PFSK-1 (cell line): ENCODE results near the gene ZNF664.

Experiments
- FOXP2 ChIP-seq: optimal IDR thresholded peaks from 2 replicates; pipeline ENCODE3; 2011; ENCODE audit warnings: borderline replicate concordance, control low read depth, inconsistent platforms; ENCODE audit not compliant: insufficient read depth; ENCODE audit errors: extremely low read length, extremely low read depth
- POLR2AphosphoS5 ChIP-seq: IDR thresholded peaks from 2 replicates; pipeline ENCODE4 v1.6.1; 2012; ENCODE audit warnings: low read depth, mild to moderate bottlenecking, control low read depth, low read length, moderate library complexity
- SIN3A ChIP-seq: IDR thresholded peaks from 2 replicates; pipeline ENCODE4 v1.6.1; 2012; ENCODE audit warnings: mild to moderate bottlenecking, low read length, moderate library complexity, borderline replicate concordance; ENCODE audit not compliant: insufficient read depth
- TAF1 ChIP-seq: IDR thresholded peaks from 2 replicates; pipeline ENCODE4 v1.6.1; 2012; ENCODE audit warnings: low read length, control low read depth, borderline replicate concordance; ENCODE audit not compliant: insufficient read depth
- TF ChIP-seq, protein P1 (sequence below), 2 experiments: IDR thresholded peaks; 2 replicates each; pipeline versions ENCODE4 v1.6.1 to v1.8.0; 2011 to 2012; ENCODE audit warnings: low read depth in 2 of 2, low read length in 2 of 2, control low read depth in 1 of 2, inconsistent platforms in 1 of 2, mild to moderate bottlenecking in 1 of 2, moderate library complexity in 1 of 2; ENCODE audit not compliant: insufficient read depth in 1 of 2

Gene ZNF664

DNA sequence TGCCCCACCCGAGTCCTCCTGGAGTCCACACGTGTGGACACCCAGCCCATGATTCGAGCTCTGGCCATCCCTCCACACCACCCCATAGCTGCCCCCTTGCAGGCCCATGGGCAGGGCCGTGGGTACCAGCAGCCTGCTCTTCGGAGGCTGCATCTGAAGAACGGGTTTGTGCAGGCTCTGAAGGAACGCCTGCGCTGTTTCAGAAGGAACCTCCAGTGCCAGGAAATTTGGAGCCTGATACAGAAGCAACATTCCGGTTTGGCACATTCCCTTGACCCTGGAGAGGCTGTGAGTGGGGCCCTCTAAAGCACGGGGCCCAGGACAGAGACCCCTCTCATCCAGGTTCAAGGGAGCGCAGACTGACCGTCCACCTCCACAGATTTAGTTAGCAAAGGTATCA, 57.0 kb downstream of the ZNF664 start:
- TF ChIP-seq, protein P1, sequence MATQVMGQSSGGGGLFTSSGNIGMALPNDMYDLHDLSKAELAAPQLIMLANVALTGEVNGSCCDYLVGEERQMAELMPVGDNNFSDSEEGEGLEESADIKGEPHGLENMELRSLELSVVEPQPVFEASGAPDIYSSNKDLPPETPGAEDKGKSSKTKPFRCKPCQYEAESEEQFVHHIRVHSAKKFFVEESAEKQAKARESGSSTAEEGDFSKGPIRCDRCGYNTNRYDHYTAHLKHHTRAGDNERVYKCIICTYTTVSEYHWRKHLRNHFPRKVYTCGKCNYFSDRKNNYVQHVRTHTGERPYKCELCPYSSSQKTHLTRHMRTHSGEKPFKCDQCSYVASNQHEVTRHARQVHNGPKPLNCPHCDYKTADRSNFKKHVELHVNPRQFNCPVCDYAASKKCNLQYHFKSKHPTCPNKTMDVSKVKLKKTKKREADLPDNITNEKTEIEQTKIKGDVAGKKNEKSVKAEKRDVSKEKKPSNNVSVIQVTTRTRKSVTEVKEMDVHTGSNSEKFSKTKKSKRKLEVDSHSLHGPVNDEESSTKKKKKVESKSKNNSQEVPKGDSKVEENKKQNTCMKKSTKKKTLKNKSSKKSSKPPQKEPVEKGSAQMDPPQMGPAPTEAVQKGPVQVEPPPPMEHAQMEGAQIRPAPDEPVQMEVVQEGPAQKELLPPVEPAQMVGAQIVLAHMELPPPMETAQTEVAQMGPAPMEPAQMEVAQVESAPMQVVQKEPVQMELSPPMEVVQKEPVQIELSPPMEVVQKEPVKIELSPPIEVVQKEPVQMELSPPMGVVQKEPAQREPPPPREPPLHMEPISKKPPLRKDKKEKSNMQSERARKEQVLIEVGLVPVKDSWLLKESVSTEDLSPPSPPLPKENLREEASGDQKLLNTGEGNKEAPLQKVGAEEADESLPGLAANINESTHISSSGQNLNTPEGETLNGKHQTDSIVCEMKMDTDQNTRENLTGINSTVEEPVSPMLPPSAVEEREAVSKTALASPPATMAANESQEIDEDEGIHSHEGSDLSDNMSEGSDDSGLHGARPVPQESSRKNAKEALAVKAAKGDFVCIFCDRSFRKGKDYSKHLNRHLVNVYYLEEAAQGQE (IDR thresholded peaks at IDR 0.05; ENCODE audit: insufficient read depth in 1 of 2, low read depth in 2 of 2, low read length in 2 of 2) = no peak
- no peak for TF ChIP-seq SIN3A

DNA sequence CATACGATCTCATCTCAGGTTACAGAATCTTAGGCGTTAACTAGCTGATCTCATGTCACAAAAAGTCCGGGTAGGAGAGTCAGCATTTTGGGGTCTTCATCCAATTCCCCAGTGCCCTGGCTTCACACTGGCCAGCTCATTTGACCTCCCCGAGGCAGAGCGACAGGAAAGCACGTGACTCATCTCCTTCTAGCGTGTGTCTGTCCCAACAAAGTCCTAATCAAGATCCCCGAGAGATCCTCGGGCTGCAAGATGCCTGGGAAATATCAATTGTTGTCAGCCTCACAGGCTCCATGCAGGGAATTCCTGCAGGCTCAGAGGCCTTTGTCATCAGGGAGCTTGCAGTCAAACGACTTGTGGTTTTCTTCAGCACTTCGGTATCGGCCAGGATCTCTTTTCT, 57.5 kb downstream of the ZNF664 start:
- TF ChIP-seq TAF1 = no peak
- TF ChIP-seq SIN3A = no peak
- TF ChIP-seq FOXP2 = no peak

DNA sequence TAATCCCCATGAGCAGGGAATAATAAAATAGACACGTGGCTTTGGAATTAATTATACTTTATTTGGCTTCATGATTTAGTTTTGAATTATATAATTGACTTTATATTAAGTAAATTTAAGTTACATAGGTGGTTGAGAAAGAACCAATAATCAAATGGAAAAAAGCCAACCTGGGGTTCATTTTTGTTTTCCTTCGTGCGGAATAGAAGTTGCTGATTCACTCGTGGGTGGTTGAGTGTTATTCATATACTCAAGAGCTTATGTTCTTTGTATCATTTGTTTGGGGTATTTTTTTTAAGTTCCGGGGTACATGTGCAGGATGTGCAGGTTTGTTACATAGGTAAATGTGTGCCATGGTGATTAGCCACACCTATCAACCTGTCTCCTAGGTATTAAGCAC, 58.0 kb downstream of the ZNF664 start:
- TF ChIP-seq TAF1 = no peak
- TF ChIP-seq FOXP2 = no peak
- TF ChIP-seq POLR2AphosphoS5 = no peak
- TF ChIP-seq SIN3A = no peak
- TF ChIP-seq, protein P1 (IDR thresholded peaks at IDR 0.05; ENCODE audit: insufficient read depth in 1 of 2, low read depth in 2 of 2, low read length in 2 of 2) = no peak

DNA sequence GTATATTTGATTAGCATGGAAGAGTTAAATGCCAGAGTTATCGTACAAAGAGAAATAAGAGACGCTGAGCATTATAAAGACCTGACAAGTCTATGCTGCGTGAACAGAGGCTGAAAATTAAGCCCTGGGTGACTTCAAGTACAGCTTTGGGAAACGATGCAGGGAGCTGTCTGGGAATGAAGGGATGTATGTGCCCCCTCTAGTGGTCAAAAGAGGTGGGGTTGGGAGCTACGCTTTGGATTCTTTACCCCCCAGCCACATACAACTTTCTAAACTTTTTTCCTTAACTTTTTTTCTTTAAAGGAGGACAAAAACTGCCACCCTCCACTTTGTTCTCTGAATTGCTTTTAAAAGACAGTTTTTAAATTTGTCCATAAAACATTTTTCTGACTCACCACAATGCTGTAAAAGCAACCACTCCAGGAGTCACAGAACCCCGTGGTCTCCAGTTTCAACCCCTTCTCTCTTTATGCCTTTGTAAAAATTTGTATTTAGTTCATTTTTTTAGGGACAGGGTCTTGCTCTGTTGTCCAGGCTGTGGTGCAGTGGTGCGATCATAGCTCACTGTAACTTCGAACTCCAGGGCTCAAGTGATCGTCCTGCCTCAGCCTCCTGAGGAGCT, 59.4 kb downstream of the ZNF664 start:
- TF ChIP-seq TAF1 (no peak), POLR2AphosphoS5 (no peak), FOXP2 (no peak), SIN3A (no peak)
- TF ChIP-seq, protein P1 (IDR thresholded peaks at IDR 0.05; ENCODE audit: insufficient read depth in 1 of 2, low read depth in 2 of 2, low read length in 2 of 2) = no peak

DNA sequence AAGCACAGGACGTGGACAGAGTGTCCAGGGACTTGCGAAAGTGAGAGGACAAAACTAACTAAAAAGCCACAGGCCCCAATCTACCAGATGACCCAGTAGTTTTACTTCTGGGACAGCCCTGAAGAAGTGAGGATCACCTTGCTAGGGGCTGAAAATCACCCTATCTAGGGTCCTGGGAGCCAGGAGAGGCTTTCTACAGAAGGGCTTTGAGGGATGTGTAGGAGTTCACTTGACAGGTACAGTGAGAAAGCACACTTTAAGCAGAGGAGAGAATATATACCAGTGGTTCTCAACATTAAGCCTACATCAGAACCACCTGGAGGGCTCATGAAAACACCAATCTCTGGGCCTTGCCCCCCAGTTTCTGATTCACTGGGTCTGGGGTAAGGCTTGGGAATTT, 60.8 kb downstream of the ZNF664 start:
- TF ChIP-seq, protein P1 (IDR thresholded peaks at IDR 0.05; ENCODE audit: insufficient read depth in 1 of 2, low read depth in 2 of 2, low read length in 2 of 2) = no peak
- TF ChIP-seq POLR2AphosphoS5 (no peak), TAF1 (no peak), FOXP2 (no peak), SIN3A (no peak)

DNA sequence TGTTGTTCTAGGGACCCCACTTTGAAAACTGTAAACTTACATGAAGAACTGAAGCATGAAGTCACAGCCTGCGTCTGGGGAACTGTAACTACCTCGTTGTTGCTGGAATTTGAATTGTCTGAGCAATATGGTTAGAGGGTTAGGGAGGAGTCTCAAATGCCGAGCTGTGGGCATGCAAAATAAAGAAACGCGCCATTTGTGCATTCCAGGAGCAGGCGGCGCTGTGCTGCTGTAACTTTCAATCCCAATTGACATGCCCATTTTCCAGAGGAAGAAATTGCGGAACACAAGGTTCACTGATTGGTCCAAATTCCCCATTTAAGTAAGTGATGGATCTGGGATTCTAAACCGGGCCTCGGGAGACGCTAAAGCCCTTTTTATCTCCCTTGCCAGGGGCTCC, 61.3 kb downstream of the ZNF664 start:
- TF ChIP-seq, protein P1 (IDR thresholded peaks at IDR 0.05; ENCODE audit: insufficient read depth in 1 of 2, low read depth in 2 of 2, low read length in 2 of 2) = no peak
- TF ChIP-seq POLR2AphosphoS5 (no peak), FOXP2 (no peak), SIN3A (no peak), TAF1 (no peak)
